GM13977 (cell line): ENCODE measurements around the gene PLEKHM3.

ENCODE experiments used
- DNase-seq: peaks from one replicate; pipeline ENCODE4 v3.0.0; 2012; ENCODE audit warnings: low spot score
- CTCF ChIP-seq: IDR thresholded peaks from 2 replicates; pipeline ENCODE4 v1.5.1; 2012; ENCODE audit warnings: mild to moderate bottlenecking, control low read depth; ENCODE audit not compliant: insufficient read depth; ENCODE audit errors: extremely low read depth, missing control alignments
- in situ Hi-C: fragments of 300-500 bp; cut with MboI; formaldehyde crosslinking; loops from one replicate; pipeline ENCODE4 v1.12.0; 2022; ENCODE audit warnings: low sequenced_read_pairs, low pct_unique_long_range_greater_than_20kb, mixed read lengths, inconsistent platforms; ENCODE audit not compliant: unreplicated experiment

PLEKHM3 gene

DNA sequence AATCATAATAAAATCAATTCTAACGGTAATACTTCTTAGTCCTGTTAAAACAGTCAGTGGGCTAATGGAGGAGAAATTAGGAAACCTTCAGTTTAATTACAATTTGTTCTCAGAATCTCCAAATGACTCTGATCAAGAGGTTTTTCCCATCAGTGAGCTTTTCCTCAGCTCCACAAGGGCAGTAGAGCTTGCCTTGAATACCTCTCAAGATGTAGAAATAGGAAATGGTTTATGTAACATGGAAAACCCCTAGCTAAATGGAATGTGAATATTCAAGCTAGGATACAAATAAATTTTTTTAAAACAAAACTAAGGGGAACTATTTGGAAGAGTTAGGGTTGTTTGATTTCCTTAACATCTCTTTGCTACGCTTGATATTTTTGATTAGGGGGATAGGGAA, 87.5 kb downstream of the PLEKHM3 start:
- DNase-seq: no peak
- TF ChIP-seq CTCF: no peak
- in situ Hi-C loops: no loop called here

GRCh38 chr2:207937253-207937652, 88.1 kb downstream of the PLEKHM3 start:
- DNase-seq: no peak
- in situ Hi-C loops: no loop called here
- TF ChIP-seq CTCF: no peak

DNA sequence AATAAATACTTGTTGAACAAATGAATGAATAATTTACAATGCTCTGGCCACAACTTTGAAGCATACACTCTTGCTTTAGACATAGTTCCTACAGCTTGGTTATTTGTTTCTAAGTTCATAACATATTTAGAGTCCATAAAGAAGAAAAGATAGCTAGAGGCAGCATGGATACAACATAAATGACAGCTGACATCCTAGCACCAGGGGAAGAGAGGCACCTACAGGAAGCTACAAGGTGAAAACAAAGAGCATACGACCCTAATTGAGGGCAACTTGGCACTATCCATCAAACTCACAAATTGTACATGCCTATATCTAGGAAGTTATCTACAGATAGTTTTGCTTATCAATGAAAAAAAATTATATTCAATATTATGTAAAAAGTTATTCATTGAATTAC, 88.9 kb downstream of the PLEKHM3 start:
- TF ChIP-seq CTCF: no peak
- in situ Hi-C loops: no loop called here
- no peak for DNase-seq

- in situ Hi-C loops: no loop called here
- DNase-seq: no peak
- TF ChIP-seq CTCF: no peak
Observed at GRCh38 chr2:207935991-207936370, 89.3 kb downstream of the PLEKHM3 start.

GRCh38 chr2:207935121-207935990, 90.0 kb downstream of the PLEKHM3 start:
- in situ Hi-C loops: no loop called here
- no peak for TF ChIP-seq CTCF
- DNase-seq: no peak

- TF ChIP-seq CTCF: no peak
- no peak for DNase-seq
- in situ Hi-C loops: no loop called here
Observed at GRCh38 chr2:207934720-207935119, 90.6 kb downstream of the PLEKHM3 start.
